Heart left ventricle (tissue), 13 donors: ENCODE data around the gene COMMD9.

Source experiments
- POLR2A ChIP-seq, 2 donors: fragments of 450-650 bp; IDR thresholded peaks; one replicate each; pipeline ENCODE4 v1.6.1; 2017; ENCODE audit warnings: antibody characterized with exemption in 2 of 2, mild to moderate bottlenecking in 2 of 2, moderate library complexity in 2 of 2
- TF ChIP-seq, protein P1 (sequence below), 12 donors: fragments of 200-600 bp; sonication (generic) in 4 of 12; IDR thresholded peaks; one replicate each; pipeline versions ENCODE4 v1.5.0 to v1.8.0; 2018 to 2022; ENCODE audit warnings: antibody characterized with exemption in 12 of 12, mild to moderate bottlenecking in 5 of 12
- donor health status: ischemic (EF 13 %, LVEDD 7.1; RV severe dilation, severe dysfunction).
- donor health status: DM: no; HTN: yes; CAD: no.
- donor health status: DM: no; HTN: no; CAD: no.
- donor health status: ischemic (EF 25% LVEDD 6.9; RV normal size, moderate dysfunction).
- donor health status: ischemic (EF 25% LVEDD 5.7; RV mildly dilated, moderate dysfunction).
- donor health status: ischemic (EF 35%, LVEDD 5.7; RV mildly dilated, moderate dysfunction).
- donor health status: nonischemic (EF 11% LVEDD 7.7; RV severe dilation, severe dysfunction).
- donor health status: DM: yes; HTN: yes; CAD: no.
- donor health status: PGD.
- donor health status: ischemic (EF 29% LVEDD 5.4; RV normal size, mild dysfunction).
- donor health status: nonischemic (EF 23%, LVEDD 6.1; RV moderate dilation, normal function).

GRCh38 chr11:36264973-36265344, 24.3 kb downstream of the COMMD9 start:
- TF ChIP-seq, protein P1, sequence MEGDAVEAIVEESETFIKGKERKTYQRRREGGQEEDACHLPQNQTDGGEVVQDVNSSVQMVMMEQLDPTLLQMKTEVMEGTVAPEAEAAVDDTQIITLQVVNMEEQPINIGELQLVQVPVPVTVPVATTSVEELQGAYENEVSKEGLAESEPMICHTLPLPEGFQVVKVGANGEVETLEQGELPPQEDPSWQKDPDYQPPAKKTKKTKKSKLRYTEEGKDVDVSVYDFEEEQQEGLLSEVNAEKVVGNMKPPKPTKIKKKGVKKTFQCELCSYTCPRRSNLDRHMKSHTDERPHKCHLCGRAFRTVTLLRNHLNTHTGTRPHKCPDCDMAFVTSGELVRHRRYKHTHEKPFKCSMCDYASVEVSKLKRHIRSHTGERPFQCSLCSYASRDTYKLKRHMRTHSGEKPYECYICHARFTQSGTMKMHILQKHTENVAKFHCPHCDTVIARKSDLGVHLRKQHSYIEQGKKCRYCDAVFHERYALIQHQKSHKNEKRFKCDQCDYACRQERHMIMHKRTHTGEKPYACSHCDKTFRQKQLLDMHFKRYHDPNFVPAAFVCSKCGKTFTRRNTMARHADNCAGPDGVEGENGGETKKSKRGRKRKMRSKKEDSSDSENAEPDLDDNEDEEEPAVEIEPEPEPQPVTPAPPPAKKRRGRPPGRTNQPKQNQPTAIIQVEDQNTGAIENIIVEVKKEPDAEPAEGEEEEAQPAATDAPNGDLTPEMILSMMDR (IDR thresholded peaks at IDR 0.05) = no peak
- no peak for TF ChIP-seq POLR2A (IDR thresholded peaks at IDR 0.05)
